SK-N-SH treated with all-trans-retinoic acid at 6 μM for 48 hours (cell line): Measurements from ENCODE around the gene ZDHHC4.

ENCODE experiments used
- ARNTL ChIP-seq: fragments of 450-650 bp; formaldehyde crosslinking; IDR thresholded peaks from 2 replicates; pipeline ENCODE4 v1.5.0; 2020; ENCODE audit warnings: low read depth, mild to moderate bottlenecking, moderate library complexity, borderline replicate concordance
- CREB5 ChIP-seq: fragments of 250-450 bp; sonication (Bioruptor Pico); IDR thresholded peaks from 2 replicates; pipeline ENCODE4 v1.5.1; 2020; ENCODE audit warnings: low read depth, mild to moderate bottlenecking, moderate library complexity
- ESRRG ChIP-seq: fragments of 250-450 bp; sonication (Bioruptor Pico); IDR thresholded peaks from 2 replicates; pipeline ENCODE4 v1.6.1; 2021; ENCODE audit warnings: mild to moderate bottlenecking
- ISL1 ChIP-seq: fragments of 250-450 bp; sonication (Bioruptor Pico); IDR thresholded peaks from 2 replicates; pipeline ENCODE4 v2.1.2; 2022; ENCODE audit warnings: mild to moderate bottlenecking, moderate library complexity
- PATZ1 ChIP-seq: fragments of 250-450 bp; sonication (Bioruptor Pico); IDR thresholded peaks from 2 replicates; pipeline ENCODE4 v1.8.0; 2020; ENCODE audit warnings: mild to moderate bottlenecking, moderate library complexity, borderline replicate concordance
- PPARA ChIP-seq: fragments of 250-450 bp; sonication (Bioruptor Pico); IDR thresholded peaks from 2 replicates; pipeline ENCODE4 v1.5.0; 2020; ENCODE audit warnings: mild to moderate bottlenecking, borderline replicate concordance
- RARB ChIP-seq: fragments of 250-450 bp; sonication (Bioruptor Pico); IDR thresholded peaks from 2 replicates; pipeline ENCODE4 v1.8.0; 2021; ENCODE audit warnings: mild to moderate bottlenecking, moderate library complexity
- SNAI2 ChIP-seq: fragments of 250-450 bp; sonication (Bioruptor Pico); IDR thresholded peaks from 2 replicates; pipeline ENCODE4 v1.5.0; 2020; ENCODE audit warnings: mild to moderate bottlenecking, moderate library complexity
- TOX ChIP-seq: fragments of 250-450 bp; sonication (Bioruptor Pico); IDR thresholded peaks from 2 replicates; pipeline ENCODE4 v1.8.0; 2021; ENCODE audit warnings: mild to moderate bottlenecking, moderate library complexity, borderline replicate concordance
- TSHZ2 ChIP-seq: fragments of 250-450 bp; sonication (Bioruptor Pico); IDR thresholded peaks from 2 replicates; pipeline ENCODE4 v1.5.0; 2020; ENCODE audit warnings: mild to moderate bottlenecking, moderate library complexity
- ZC3H10 ChIP-seq: fragments of 250-450 bp; sonication (Bioruptor Pico); IDR thresholded peaks from 2 replicates; pipeline ENCODE4 v1.5.1; 2021; ENCODE audit warnings: mild to moderate bottlenecking, moderate library complexity
- ZFP3 ChIP-seq: fragments of 250-450 bp; sonication (Bioruptor Pico); IDR thresholded peaks from 2 replicates; pipeline ENCODE4 v1.5.0; 2020; ENCODE audit warnings: mild to moderate bottlenecking, moderate library complexity
- ZFP30 ChIP-seq: fragments of 450-650 bp; formaldehyde crosslinking; IDR thresholded peaks from 2 replicates; pipeline ENCODE4 v1.5.0; 2022; ENCODE audit warnings: mild to moderate bottlenecking, moderate library complexity

- no peak for TF ChIP-seq RARB (CRISPR knock-in tag)
- no peak for TF ChIP-seq PATZ1
- TF ChIP-seq ZC3H10, result no peak
- no peak for TF ChIP-seq ESRRG (CRISPR knock-in tag)
- TF ChIP-seq ZFP30 (CRISPR knock-in tag), result no peak
- TF ChIP-seq SNAI2 (CRISPR knock-in tag), result no peak
- TF ChIP-seq TSHZ2 (CRISPR knock-in tag), result no peak
- TF ChIP-seq ISL1 (CRISPR knock-in tag), result no peak
- no peak for TF ChIP-seq ARNTL (CRISPR knock-in tag)
- no peak for TF ChIP-seq PPARA (CRISPR knock-in tag)
- TF ChIP-seq ZFP3 (CRISPR knock-in tag), result peak; percentile 82
- no peak for TF ChIP-seq CREB5 (CRISPR knock-in tag)
- TF ChIP-seq TOX (CRISPR knock-in tag), result no peak
These were observed 40.7 kb upstream of the ZDHHC4 start for GRCh38 chr7:6536262-6537260.
